Osteocyte (in vitro differentiated cells): ENCODE measurements around the gene MALRD1. TPM values are rescaled to one million over a fixed set of nuclear protein-coding genes. Genes with fewer than 3 reads are reported as not detected.

Experiments
- DNase-seq: peaks from one replicate; pipeline ENCODE4 v3.0.0; 2021; ENCODE audit warnings: mixed read lengths; ENCODE audit not compliant: unreplicated experiment; ENCODE audit errors: extremely low spot score
- H3K27ac Mint-ChIP-seq: one replicate; pipeline ENCODE4 v1.8.0; 2021; ENCODE audit warnings: mild to moderate bottlenecking, mixed read lengths; ENCODE audit not compliant: unreplicated experiment
- H3K27me3 Mint-ChIP-seq: one replicate; pipeline ENCODE4 v1.8.0; 2021; ENCODE audit warnings: mixed read lengths; ENCODE audit not compliant: unreplicated experiment
- H3K36me3 Mint-ChIP-seq: one replicate; pipeline ENCODE4 v1.8.0; 2021; ENCODE audit warnings: mixed read lengths; ENCODE audit not compliant: unreplicated experiment
- H3K4me1 Mint-ChIP-seq: one replicate; pipeline ENCODE4 v1.8.0; 2021; ENCODE audit warnings: mixed read lengths; ENCODE audit not compliant: unreplicated experiment
- H3K4me3 Mint-ChIP-seq: one replicate; pipeline ENCODE4 v1.8.0; 2021; ENCODE audit warnings: mild to moderate bottlenecking, moderate library complexity, mixed read lengths; ENCODE audit not compliant: unreplicated experiment
- H3K9me3 Mint-ChIP-seq: one replicate; pipeline ENCODE4 v1.8.0; 2021; ENCODE audit warnings: mixed read lengths; ENCODE audit not compliant: unreplicated experiment
- CTCF ChIP-seq: fragments of 200-600 bp; sonication (generic); IDR thresholded peaks from 2 replicates; pipeline ENCODE4 v1.5.0; 2021; ENCODE audit warnings: antibody characterized with exemption, mild to moderate bottlenecking, moderate library complexity
- total RNA-seq: library from RNA; stranded (reverse); gene quantifications from 2 replicates; pipeline ENCODE4 v1.2.1, GENCODE V29; 2021

Gene MALRD1
- total RNA-seq, 1 donor from 2014 or later: 0.56 TPM

DNA sequence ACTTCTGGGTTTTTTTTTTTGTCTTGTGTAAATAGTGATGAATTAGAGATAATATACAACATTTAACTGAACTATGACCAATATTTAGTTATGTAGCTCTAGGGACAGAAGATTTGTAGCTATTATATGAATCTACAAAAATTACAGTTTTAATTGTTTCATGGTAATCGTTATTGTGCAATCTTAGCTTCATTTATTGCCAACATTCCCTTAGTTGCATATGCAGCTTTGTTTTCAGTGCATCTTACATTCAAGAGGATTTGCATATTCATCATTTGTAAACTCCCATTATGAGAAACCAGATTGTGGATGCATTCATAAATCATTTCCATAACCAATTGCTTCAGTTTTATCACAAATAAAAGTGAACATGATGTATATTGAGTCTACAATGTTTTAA, 68.8 kb downstream of the MALRD1 start:
- no peaks in the 10 kb centered on the region for H3K27me3 Mint-ChIP-seq
- no peak for TF ChIP-seq CTCF
- H3K9me3 Mint-ChIP-seq: peaks cover 37% of the 10 kb centered on the region
- H3K36me3 Mint-ChIP-seq: no peaks in the 10 kb centered on the region
- no peak overlapping the region for H3K4me3 Mint-ChIP-seq
- H3K4me1 Mint-ChIP-seq: no peaks in the 10 kb centered on the region
- no peak overlapping the region for H3K27ac Mint-ChIP-seq
- no peak for DNase-seq

- Mint-ChIP-seq H3K4me1 (no peaks in the 10 kb centered on the region), H3K27me3 (no peaks in the 10 kb centered on the region), H3K27ac (no peak overlapping the region), H3K9me3 (peaks cover 32% of the 10 kb centered on the region), H3K4me3 (no peak overlapping the region), H3K36me3 (no peaks in the 10 kb centered on the region)
- no peak for DNase-seq
- no peak for TF ChIP-seq CTCF
Measured at GRCh38 chr10:19119191-19119590, 70.6 kb downstream of the MALRD1 start.

DNA sequence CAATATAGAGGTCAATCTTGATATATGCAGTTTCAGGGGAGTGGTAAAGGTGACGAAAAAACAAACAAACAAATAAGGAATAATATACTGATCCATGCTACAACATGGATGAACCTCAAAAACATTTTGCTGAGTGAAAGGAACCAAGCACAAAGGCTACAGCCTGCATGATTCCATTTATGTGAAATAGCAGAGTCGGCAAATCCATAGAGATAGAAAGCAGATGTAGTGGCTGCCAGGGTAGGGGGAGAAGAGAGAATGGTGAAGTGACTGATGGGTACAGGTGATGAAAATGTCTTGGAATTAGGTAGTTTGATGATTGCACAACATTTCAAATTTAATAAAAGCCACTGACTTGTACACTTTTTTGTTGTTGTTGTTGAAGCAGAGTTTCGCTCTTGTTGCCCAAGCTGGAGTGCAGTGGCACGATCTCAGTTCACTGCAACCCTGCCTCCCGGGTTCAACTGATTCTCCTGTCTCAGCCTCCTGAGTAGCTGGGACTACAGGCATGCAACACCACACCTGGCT, 71.8 kb downstream of the MALRD1 start:
- Mint-ChIP-seq H3K9me3 (peaks cover 32% of the 10 kb centered on the region), H3K36me3 (no peaks in the 10 kb centered on the region), H3K27me3 (no peaks in the 10 kb centered on the region), H3K27ac (no peak overlapping the region), H3K4me1 (no peaks in the 10 kb centered on the region), H3K4me3 (no peak overlapping the region)
- no peak for DNase-seq
- no peak for TF ChIP-seq CTCF

DNA sequence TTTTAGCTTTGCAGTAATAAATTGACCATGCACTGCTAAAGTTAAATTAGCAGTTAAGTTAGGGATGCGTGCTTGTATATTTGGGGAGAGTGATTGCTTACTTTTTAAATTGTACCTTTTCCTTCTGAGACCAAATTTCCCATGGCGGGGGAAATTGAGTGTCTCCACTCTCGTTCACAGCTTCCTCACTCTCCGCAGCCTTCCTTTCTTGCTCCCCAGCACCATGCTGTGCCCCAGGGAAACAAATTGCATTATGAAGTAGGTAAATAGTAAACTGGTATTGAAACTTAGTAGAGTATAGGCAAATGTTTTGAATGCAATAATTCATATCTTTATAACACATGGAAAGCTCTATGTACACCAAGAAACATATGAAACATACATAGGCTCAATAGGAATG, 85.4 kb downstream of the MALRD1 start:
- no peaks in the 10 kb centered on the region for H3K36me3 Mint-ChIP-seq
- no peak overlapping the region for H3K27ac Mint-ChIP-seq

GRCh38 chr10:19142967-19143366, 94.4 kb downstream of the MALRD1 start:
- H3K27me3 Mint-ChIP-seq: no peaks in the 10 kb centered on the region
- DNase-seq: no peak
- no peak overlapping the region for H3K27ac Mint-ChIP-seq
- peaks cover 4% of the 10 kb centered on the region for H3K9me3 Mint-ChIP-seq
- H3K4me1 Mint-ChIP-seq: no peaks in the 10 kb centered on the region
- TF ChIP-seq CTCF: no peak
- no peaks in the 10 kb centered on the region for H3K36me3 Mint-ChIP-seq
- H3K4me3 Mint-ChIP-seq: no peak overlapping the region

More for the DNA sequence above, 85.4 kb downstream of the MALRD1 start:
- no peaks in the 10 kb centered on the region for H3K27me3 Mint-ChIP-seq
- no peaks in the 10 kb centered on the region for H3K4me1 Mint-ChIP-seq
- no peak for DNase-seq
- peaks cover 2% of the 10 kb centered on the region for H3K9me3 Mint-ChIP-seq
- no peak overlapping the region for H3K4me3 Mint-ChIP-seq
- TF ChIP-seq CTCF: no peak
